ENCODE results near the gene FLNB.

DNA sequence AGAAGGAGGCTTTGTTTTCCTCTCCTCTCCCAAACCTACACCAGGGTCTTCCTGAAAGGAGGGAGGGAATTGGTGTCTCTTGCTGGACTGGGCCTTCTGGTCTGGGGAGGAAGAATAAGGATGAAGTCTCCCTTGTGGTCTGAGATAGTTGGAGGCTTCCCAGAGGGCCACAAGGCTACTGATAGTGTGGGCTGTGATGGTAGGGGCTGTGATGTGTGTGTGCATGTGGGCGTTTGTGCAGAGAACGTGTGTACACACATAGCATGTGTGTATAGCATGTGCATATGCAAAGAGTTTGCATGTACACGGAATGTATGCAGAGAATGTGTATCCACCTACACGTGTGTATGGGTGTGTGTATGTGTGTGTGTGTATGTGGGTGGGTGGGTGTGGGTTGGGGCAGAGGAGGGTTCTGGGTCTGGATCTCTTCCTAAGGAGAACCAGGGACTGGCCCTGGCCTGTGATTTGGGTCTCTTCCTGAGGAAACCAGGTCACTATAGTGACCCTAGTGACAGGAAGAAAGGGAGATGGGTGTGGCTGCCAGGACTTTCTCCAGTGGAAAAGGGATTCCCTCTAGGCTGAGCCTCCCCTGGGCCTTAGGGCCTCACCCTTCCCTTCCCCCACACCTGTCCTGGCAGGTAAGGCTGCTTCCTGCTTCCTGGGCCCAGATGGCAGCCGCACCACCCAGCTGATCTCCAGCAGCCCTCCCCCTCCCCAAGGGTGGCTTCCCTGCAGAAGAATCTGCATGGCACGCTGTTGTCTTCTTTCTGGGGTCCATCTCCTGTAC is 1.7 kb downstream of the FLNB start:
- TF ChIP-seq, protein P1, sequence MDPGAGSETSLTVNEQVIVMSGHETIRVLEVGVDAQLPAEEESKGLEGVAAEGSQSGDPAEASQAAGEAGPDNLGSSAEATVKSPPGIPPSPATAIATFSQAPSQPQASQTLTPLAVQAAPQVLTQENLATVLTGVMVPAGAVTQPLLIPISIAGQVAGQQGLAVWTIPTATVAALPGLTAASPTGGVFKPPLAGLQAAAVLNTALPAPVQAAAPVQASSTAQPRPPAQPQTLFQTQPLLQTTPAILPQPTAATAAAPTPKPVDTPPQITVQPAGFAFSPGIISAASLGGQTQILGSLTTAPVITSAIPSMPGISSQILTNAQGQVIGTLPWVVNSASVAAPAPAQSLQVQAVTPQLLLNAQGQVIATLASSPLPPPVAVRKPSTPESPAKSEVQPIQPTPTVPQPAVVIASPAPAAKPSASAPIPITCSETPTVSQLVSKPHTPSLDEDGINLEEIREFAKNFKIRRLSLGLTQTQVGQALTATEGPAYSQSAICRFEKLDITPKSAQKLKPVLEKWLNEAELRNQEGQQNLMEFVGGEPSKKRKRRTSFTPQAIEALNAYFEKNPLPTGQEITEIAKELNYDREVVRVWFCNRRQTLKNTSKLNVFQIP (CRISPR knock-in tag; IDR thresholded peaks at IDR 0.05; ENCODE audit: borderline replicate concordance, low read depth), result no peak
- TF ChIP-seq PPARA (CRISPR knock-in tag; IDR thresholded peaks at IDR 0.05; ENCODE audit: borderline replicate concordance) (no peak), CREB5 (CRISPR knock-in tag; IDR thresholded peaks at IDR 0.05; ENCODE audit: low read depth) (no peak), ZFP3 (CRISPR knock-in tag; IDR thresholded peaks at IDR 0.05) (no peak)

Measured in SK-N-SH treated with all-trans-retinoic acid at 6 μM for 48 hours (cell line).